H9 (cell line): ENCODE results near the gene IL1RN. TPM values are rescaled to one million over a fixed set of nuclear protein-coding genes. Genes with fewer than 3 reads are reported as not detected.

Source experiments
- DNase-seq: peaks from one replicate; pipeline ENCODE4 v3.0.0-alpha.2; 2017
- H2AFZ ChIP-seq: one replicate; pipeline ENCODE4 v1.6.1; 2013; ENCODE audit warnings: mild to moderate bottlenecking, low read length, control low read depth, moderate library complexity
- H2AK5ac ChIP-seq: 2 replicates; pipeline ENCODE4 v1.6.1; 2013; ENCODE audit warnings: low read length, control low read depth, mixed read lengths; ENCODE audit not compliant: insufficient read length
- H2BK120ac ChIP-seq: one replicate; pipeline ENCODE4 v1.6.1; 2013; ENCODE audit warnings: low read depth, mild to moderate bottlenecking, low read length, control low read depth, inconsistent platforms; ENCODE audit not compliant: poor library complexity, severe bottlenecking
- H2BK12ac ChIP-seq: 2 replicates; pipeline ENCODE4 v1.6.1; 2013; ENCODE audit warnings: low read length, control low read depth, mixed read lengths, low read depth; ENCODE audit not compliant: insufficient read length
- H2BK15ac ChIP-seq: 2 replicates; pipeline ENCODE4 v1.6.1; 2013; ENCODE audit warnings: low read depth, low read length, control low read depth
- H2BK20ac ChIP-seq: one replicate; pipeline ENCODE4 v1.6.1; 2013; ENCODE audit warnings: low read depth, mild to moderate bottlenecking, low read length, control low read depth, inconsistent platforms; ENCODE audit not compliant: poor library complexity, severe bottlenecking
- H2BK5ac ChIP-seq: 2 replicates; pipeline ENCODE4 v1.6.1; 2013; ENCODE audit warnings: low read length, control low read depth, mixed read lengths; ENCODE audit not compliant: insufficient read length
- H3K14ac ChIP-seq: 2 replicates; pipeline ENCODE4 v1.6.1; 2013; ENCODE audit warnings: low read length, control low read depth; ENCODE audit not compliant: insufficient read depth
- H3K18ac ChIP-seq: 2 replicates; pipeline ENCODE4 v1.6.1; 2013; ENCODE audit warnings: low read depth, mild to moderate bottlenecking, mixed read lengths, low read length, control low read depth; ENCODE audit not compliant: insufficient read length
- H3K23ac ChIP-seq: 2 replicates; pipeline ENCODE4 v1.6.1; 2013; ENCODE audit warnings: low read length, control low read depth, mixed read lengths, low read depth; ENCODE audit not compliant: insufficient read length
- H3K23me2 ChIP-seq: 2 replicates; pipeline ENCODE4 v1.6.1; 2013; ENCODE audit warnings: low read depth, mild to moderate bottlenecking, mixed read lengths, low read length, control low read depth; ENCODE audit not compliant: insufficient read length, poor library complexity, severe bottlenecking
- H3K27ac ChIP-seq: 2 replicates; pipeline ENCODE4 v1.5.1; 2013; ENCODE audit warnings: low read length, control low read depth, mixed read lengths, low read depth; ENCODE audit not compliant: insufficient read length
- H3K27me3 ChIP-seq: 2 replicates; pipeline ENCODE4 v1.6.1; 2013; ENCODE audit warnings: low read length, control low read depth, inconsistent platforms; ENCODE audit not compliant: insufficient read depth
- H3K4ac ChIP-seq: 2 replicates; pipeline ENCODE4 v1.6.1; 2013; ENCODE audit warnings: low read depth, mild to moderate bottlenecking, control low read depth, inconsistent platforms, low read length, moderate library complexity
- H3K4me1 ChIP-seq: 2 replicates; pipeline ENCODE4 v1.6.1; 2013; ENCODE audit warnings: low read length, control low read depth, inconsistent platforms; ENCODE audit not compliant: insufficient read depth
- H3K4me2 ChIP-seq: 2 replicates; pipeline ENCODE4 v1.6.1; 2013; ENCODE audit warnings: low read length, control low read depth, mixed read lengths; ENCODE audit not compliant: insufficient read length, insufficient read depth
- H3K56ac ChIP-seq: 2 replicates; pipeline ENCODE4 v1.6.1; 2013; ENCODE audit warnings: low read depth, mild to moderate bottlenecking, mixed read lengths, low read length, control low read depth; ENCODE audit not compliant: insufficient read length
- H3K79me1 ChIP-seq: 2 replicates; pipeline ENCODE4 v1.6.1; 2013; ENCODE audit warnings: low read depth, mild to moderate bottlenecking, moderate library complexity, low read length, control low read depth, inconsistent platforms; ENCODE audit not compliant: insufficient read depth, poor library complexity, severe bottlenecking
- H3K79me2 ChIP-seq: 2 replicates; pipeline ENCODE4 v1.6.1; 2013; ENCODE audit warnings: low read length, control low read depth, inconsistent platforms; ENCODE audit not compliant: insufficient read depth
- H3K9ac ChIP-seq: 2 replicates; pipeline ENCODE4 v1.6.1; 2013; ENCODE audit warnings: low read length, control low read depth, mixed read lengths; ENCODE audit not compliant: insufficient read length; ENCODE audit errors: extremely low read depth
- H3K9me3 ChIP-seq: one replicate; pipeline ENCODE4 v1.6.1; 2013; ENCODE audit warnings: low read depth, low read length, inconsistent platforms; ENCODE audit not compliant: control insufficient read depth
- H3T11ph ChIP-seq: one replicate; pipeline ENCODE4 v1.6.1; 2013; ENCODE audit warnings: mild to moderate bottlenecking, low read length, control low read depth, inconsistent platforms
- H4K20me1 ChIP-seq: one replicate; pipeline ENCODE4 v1.6.1; 2013; ENCODE audit not compliant: control insufficient read depth, insufficient read length, insufficient read depth
- H4K5ac ChIP-seq: 2 replicates; pipeline ENCODE4 v1.6.1; 2013; ENCODE audit warnings: low read depth, mild to moderate bottlenecking, mixed read lengths, low read length, control low read depth; ENCODE audit not compliant: insufficient read length
- H4K8ac ChIP-seq: replicated peaks from 2 replicates; pipeline ENCODE4 v1.6.1; 2013; ENCODE audit warnings: low read length, control low read depth, mixed read lengths, low read depth; ENCODE audit not compliant: insufficient read length
- H4K91ac ChIP-seq: 2 replicates; pipeline ENCODE4 v1.6.1; 2013; ENCODE audit warnings: low read depth, mild to moderate bottlenecking, moderate library complexity, mixed read lengths, low read length, control low read depth; ENCODE audit not compliant: insufficient read length
- H3K27ac Mint-ChIP-seq, 3 experiments: 2 replicates in 2 of 3; 3 replicates in 1 of 3; pipeline ENCODE4 v1.8.0; 2020 to 2021; ENCODE audit warnings: mixed read lengths in 3 of 3, mild to moderate bottlenecking in 1 of 3, moderate library complexity in 1 of 3
- H3K27me3 Mint-ChIP-seq: 2 replicates; pipeline ENCODE4 v1.8.0; 2021; ENCODE audit warnings: low read depth, mild to moderate bottlenecking, moderate library complexity, mixed read lengths
- H3K36me3 Mint-ChIP-seq, 3 experiments: 2 replicates in 2 of 3; 3 replicates in 1 of 3; pipeline ENCODE4 v1.8.0; 2020 to 2021; ENCODE audit warnings: low read depth in 3 of 3, mixed read lengths in 3 of 3; ENCODE audit not compliant: insufficient read depth in 1 of 3
- H3K4me1 Mint-ChIP-seq, 2 experiments: 2 replicates each; pipeline ENCODE4 v1.8.0; 2020; ENCODE audit warnings: mixed read lengths in 2 of 2
- H3K4me3 Mint-ChIP-seq, 2 experiments: 2 replicates in 1 of 2; 3 replicates in 1 of 2; pipeline ENCODE4 v1.8.0; 2020 to 2021; ENCODE audit warnings: mild to moderate bottlenecking in 2 of 2, mixed read lengths in 2 of 2, moderate library complexity in 1 of 2
- H3K9me3 Mint-ChIP-seq, 2 experiments: 2 replicates in 1 of 2; 3 replicates in 1 of 2; pipeline ENCODE4 v1.8.0; 2020; ENCODE audit warnings: mild to moderate bottlenecking in 2 of 2, mixed read lengths in 2 of 2, moderate library complexity in 1 of 2
- WGBS: extraction: QIAGEN DNeasy Blood & Tissue Kit; methylation state at CpG from one replicate; pipeline ENCODE4 v1.1.7; 2013; ENCODE audit warnings: missing lambda C conversion rate, low lambda C conversion rate, mixed read lengths; ENCODE audit not compliant: insufficient read length; ENCODE audit errors: extremely low coverage; 5-methylcytosine and 5-hydroxymethylcytosine counted together
- total RNA-seq: library from RNA; stranded (reverse); gene quantifications from 2 replicates; pipeline ENCODE4 v1.2.1, GENCODE V29; 2021
- TF ChIP-seq, protein P1 (sequence below): fragments of 200-600 bp; sonication (generic); conservative IDR thresholded peaks from 3 replicates; pipeline ENCODE4 v1.8.0; 2021; ENCODE audit warnings: antibody characterized with exemption, mild to moderate bottlenecking

Gene IL1RN
- total RNA-seq, 1 experiment from 2014 or later, result not detected

DNA sequence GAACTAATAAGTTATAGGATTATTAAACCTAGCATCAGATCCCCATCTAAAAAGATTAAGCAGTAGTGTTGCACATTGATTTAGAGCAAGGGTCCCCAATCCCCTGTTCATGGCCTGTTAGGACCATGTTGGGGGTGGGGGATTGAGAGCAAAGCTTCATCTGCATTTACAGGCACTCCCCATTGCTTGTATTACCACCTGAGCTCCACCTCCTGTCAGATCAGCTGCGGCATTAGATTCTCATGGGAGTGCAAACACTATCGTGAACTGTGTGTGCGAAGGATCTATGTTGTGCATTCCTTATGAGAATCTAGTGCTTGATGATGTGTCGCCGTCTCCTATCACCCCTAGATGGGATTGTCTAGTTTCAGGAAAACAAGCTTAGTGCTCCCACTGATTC, 27.9 kb downstream of the IL1RN start:
- TF ChIP-seq, protein P1, sequence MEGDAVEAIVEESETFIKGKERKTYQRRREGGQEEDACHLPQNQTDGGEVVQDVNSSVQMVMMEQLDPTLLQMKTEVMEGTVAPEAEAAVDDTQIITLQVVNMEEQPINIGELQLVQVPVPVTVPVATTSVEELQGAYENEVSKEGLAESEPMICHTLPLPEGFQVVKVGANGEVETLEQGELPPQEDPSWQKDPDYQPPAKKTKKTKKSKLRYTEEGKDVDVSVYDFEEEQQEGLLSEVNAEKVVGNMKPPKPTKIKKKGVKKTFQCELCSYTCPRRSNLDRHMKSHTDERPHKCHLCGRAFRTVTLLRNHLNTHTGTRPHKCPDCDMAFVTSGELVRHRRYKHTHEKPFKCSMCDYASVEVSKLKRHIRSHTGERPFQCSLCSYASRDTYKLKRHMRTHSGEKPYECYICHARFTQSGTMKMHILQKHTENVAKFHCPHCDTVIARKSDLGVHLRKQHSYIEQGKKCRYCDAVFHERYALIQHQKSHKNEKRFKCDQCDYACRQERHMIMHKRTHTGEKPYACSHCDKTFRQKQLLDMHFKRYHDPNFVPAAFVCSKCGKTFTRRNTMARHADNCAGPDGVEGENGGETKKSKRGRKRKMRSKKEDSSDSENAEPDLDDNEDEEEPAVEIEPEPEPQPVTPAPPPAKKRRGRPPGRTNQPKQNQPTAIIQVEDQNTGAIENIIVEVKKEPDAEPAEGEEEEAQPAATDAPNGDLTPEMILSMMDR, result no peak
- peaks cover 28% of the 10 kb centered on the region for H3K27me3 Mint-ChIP-seq

More for the DNA sequence above, 27.9 kb downstream of the IL1RN start:
- Histone ChIP-seq H3K18ac (no peak overlapping the region), H3K9ac (no peak overlapping the region), H2BK5ac (no peak overlapping the region), H3K27ac (no peak overlapping the region), H4K8ac (no peak overlapping the region), H3K23me2 (no peaks in the 10 kb centered on the region), H2BK120ac (no peak overlapping the region), H2BK15ac (no peak overlapping the region), H3K14ac (no peak overlapping the region), H2BK20ac (no peak overlapping the region), H4K5ac (no peak overlapping the region), H2AK5ac (no peak overlapping the region), H3K4ac (no peak overlapping the region), H3K56ac (no peak overlapping the region), H3T11ph (no peak overlapping the region), H2AFZ (no peak overlapping the region), H3K79me2 (no peaks in the 10 kb centered on the region), H2BK12ac (no peak overlapping the region), H4K20me1 (no peaks in the 10 kb centered on the region), H3K4me1 (no peaks in the 10 kb centered on the region), H3K4me2 (no peak overlapping the region), H3K9me3 (no peaks in the 10 kb centered on the region), H3K79me1 (no peaks in the 10 kb centered on the region), H3K27me3 (peaks cover 5% of the 10 kb centered on the region; the same call in 1 of the 2 replicates), H4K91ac (no peak overlapping the region), H3K23ac (no peak overlapping the region)
- H3K4me3 Mint-ChIP-seq, result no peak overlapping the region
- DNase-seq, result no peak
- no peaks in the 10 kb centered on the region for H3K36me3 Mint-ChIP-seq
- H3K27ac Mint-ChIP-seq, result no peak overlapping the region
- WGBS, result no CpG with 5 or more reads among the region's 5 CpGs
- H3K4me1 Mint-ChIP-seq, result peaks cover 15 to 16% of the 10 kb centered on the region in 2 experiments
- no peaks in the 10 kb centered on the region for H3K9me3 Mint-ChIP-seq
